NT2/D1 (cell line): ENCODE results near the gene DLST.

Experiments used
- DNase-seq: peaks from one replicate; pipeline ENCODE4 v3.0.0-alpha.2; 2011; ENCODE audit warnings: low read depth, low spot score
- H3K27me3 ChIP-seq: 2 replicates; pipeline ENCODE4 v1.6.0; 2011; ENCODE audit warnings: mild to moderate bottlenecking; ENCODE audit not compliant: insufficient read length, insufficient read depth
- H3K36me3 ChIP-seq: 2 replicates; pipeline ENCODE4 v1.6.1; 2011; ENCODE audit warnings: mild to moderate bottlenecking, low read length, mixed read lengths; ENCODE audit not compliant: insufficient read depth, insufficient read length
- H3K4me1 ChIP-seq: 2 replicates; pipeline ENCODE4 v1.5.1; 2011; ENCODE audit not compliant: insufficient read depth, insufficient read length
- H3K4me3 ChIP-seq: 2 replicates; pipeline ENCODE4 v1.5.1; 2011; ENCODE audit warnings: low read depth; ENCODE audit not compliant: insufficient read length
- H3K9ac ChIP-seq: 2 replicates; pipeline ENCODE4 v1.6.0; 2011; ENCODE audit warnings: low read depth; ENCODE audit not compliant: insufficient read length
- H3K9me3 ChIP-seq: 2 replicates; pipeline ENCODE4 v1.5.1; 2011; ENCODE audit warnings: mild to moderate bottlenecking, low read length; ENCODE audit not compliant: insufficient read depth
- SUZ12 ChIP-seq: IDR thresholded peaks from 2 replicates; pipeline ENCODE4 v1.6.1; 2011; ENCODE audit not compliant: insufficient read length, insufficient read depth; ENCODE audit errors: extremely low read depth
- YY1 ChIP-seq: IDR thresholded peaks from 2 replicates; pipeline ENCODE4 v1.6.1; 2011; ENCODE audit not compliant: insufficient read length, insufficient read depth
- ZNF274 ChIP-seq: IDR thresholded peaks from 2 replicates; pipeline ENCODE4 v1.6.1; 2011; ENCODE audit warnings: mild to moderate bottlenecking, low read depth, low read length

Gene DLST

GRCh38 chr14:74945852-74946658 lies 64.3 kb downstream of the DLST start:
- no peak overlapping the region for H3K9ac ChIP-seq
- peaks cover 8% of the 10 kb centered on the region for H3K36me3 ChIP-seq
- DNase-seq, result peak; percentile 39

GRCh38 chr14:74946659-74947281 lies 65.1 kb downstream of the DLST start:
- Histone ChIP-seq H3K9me3 (no peaks in the 10 kb centered on the region), H3K9ac (no peak overlapping the region), H3K27me3 (no peaks in the 10 kb centered on the region), H3K4me1 (peaks cover 5% of the 10 kb centered on the region), H3K4me3 (no peak overlapping the region), H3K36me3 (peaks cover 8% of the 10 kb centered on the region)
- no peak for TF ChIP-seq YY1
- TF ChIP-seq ZNF274, result no peak
- TF ChIP-seq SUZ12, result no peak
- DNase-seq, result no peak

More at GRCh38 chr14:74945852-74946658, 64.3 kb downstream of the DLST start:
- H3K27me3 ChIP-seq, result no peaks in the 10 kb centered on the region
- H3K4me1 ChIP-seq, result peaks cover 6% of the 10 kb centered on the region
- TF ChIP-seq SUZ12, result no peak
- TF ChIP-seq YY1, result no peak
- TF ChIP-seq ZNF274, result no peak
- no peak overlapping the region for H3K4me3 ChIP-seq
- H3K9me3 ChIP-seq, result no peaks in the 10 kb centered on the region

GRCh38 chr14:74947353-74948227 lies 65.9 kb downstream of the DLST start:
- Histone ChIP-seq H3K9me3 (no peaks in the 10 kb centered on the region), H3K27me3 (no peaks in the 10 kb centered on the region), H3K4me3 (no peak overlapping the region), H3K4me1 (peaks cover 3% of the 10 kb centered on the region), H3K36me3 (peaks cover 8% of the 10 kb centered on the region), H3K9ac (no peak overlapping the region)
- DNase-seq, result no peak
- TF ChIP-seq YY1, result no peak
- no peak for TF ChIP-seq SUZ12
- TF ChIP-seq ZNF274, result no peak

GRCh38 chr14:74948228-74949175 lies 66.8 kb downstream of the DLST start:
- DNase-seq, result no peak
- H3K4me1 ChIP-seq, result peaks cover 4% of the 10 kb centered on the region

GRCh38 chr14:74949191-74949601 lies 67.5 kb downstream of the DLST start:
- H3K9me3 ChIP-seq, result no peaks in the 10 kb centered on the region
- H3K4me1 ChIP-seq, result peaks cover 8% of the 10 kb centered on the region
- peaks cover 8% of the 10 kb centered on the region for H3K36me3 ChIP-seq
- TF ChIP-seq SUZ12 (no peak), ZNF274 (no peak), YY1 (no peak)
- H3K27me3 ChIP-seq, result no peaks in the 10 kb centered on the region
- no peak for DNase-seq
- no peak overlapping the region for H3K9ac ChIP-seq
- H3K4me3 ChIP-seq, result no peak overlapping the region

More at GRCh38 chr14:74948228-74949175, 66.8 kb downstream of the DLST start:
- Histone ChIP-seq H3K9me3 (no peaks in the 10 kb centered on the region), H3K36me3 (peaks cover 8% of the 10 kb centered on the region), H3K9ac (no peak overlapping the region), H3K4me3 (no peak overlapping the region), H3K27me3 (no peaks in the 10 kb centered on the region)
- TF ChIP-seq YY1 (no peak), ZNF274 (no peak), SUZ12 (no peak)

GRCh38 chr14:74949859-74950573 lies 68.3 kb downstream of the DLST start:
- peaks cover 2% of the 10 kb centered on the region for H3K27me3 ChIP-seq
- H3K9me3 ChIP-seq, result no peaks in the 10 kb centered on the region
- H3K4me3 ChIP-seq, result no peak overlapping the region
- DNase-seq, result no peak
- H3K4me1 ChIP-seq, result peaks cover 8% of the 10 kb centered on the region
- H3K9ac ChIP-seq, result no peak overlapping the region
- no peak for TF ChIP-seq SUZ12
- no peak for TF ChIP-seq ZNF274
- TF ChIP-seq YY1, result no peak
- peaks cover 8% of the 10 kb centered on the region for H3K36me3 ChIP-seq
